GM21825 (cell line): ENCODE data around the gene MYO1H.

Source experiments
- ATAC-seq: cut with Tn5 transposase; IDR thresholded peaks from one replicate; pipeline ENCODE4 v1.9.1; 2021; ENCODE audit warnings: mild to moderate bottlenecking, moderate library complexity; ENCODE audit not compliant: unreplicated experiment

MYO1H gene

GRCh38 chr12:109447482-109447881, 99.8 kb downstream of the MYO1H start:
- no peak for ATAC-seq

GRCh38 chr12:109448272-109448671, 100.6 kb downstream of the MYO1H start:
- ATAC-seq: no peak

- ATAC-seq: no peak
Observed at GRCh38 chr12:109448707-109449390, 101.1 kb downstream of the MYO1H start.

- ATAC-seq: no peak
Observed at GRCh38 chr12:109449845-109450532, 102.3 kb downstream of the MYO1H start.

GRCh38 chr12:109450980-109451379, 103.3 kb downstream of the MYO1H start:
- ATAC-seq: no peak

GRCh38 chr12:109451400-109451799, 103.7 kb downstream of the MYO1H start:
- ATAC-seq: no peak

- no peak for ATAC-seq
Observed at GRCh38 chr12:109452489-109452888, 104.8 kb downstream of the MYO1H start.

GRCh38 chr12:109455706-109456105, 108.0 kb downstream of the MYO1H start:
- no peak for ATAC-seq

GRCh38 chr12:109458086-109458485, 110.4 kb downstream of the MYO1H start:
- no peak for ATAC-seq

- ATAC-seq: no peak
Observed at GRCh38 chr12:109458771-109459208, 111.1 kb downstream of the MYO1H start.

- ATAC-seq: no peak
Observed at GRCh38 chr12:109459247-109459646, 111.5 kb downstream of the MYO1H start.

- no peak for ATAC-seq
Observed at GRCh38 chr12:109460538-109460937, 112.8 kb downstream of the MYO1H start.

GRCh38 chr12:109461049-109461845, 113.5 kb downstream of the MYO1H start:
- ATAC-seq: no peak

GRCh38 chr12:109461846-109462756, 114.4 kb downstream of the MYO1H start:
- ATAC-seq: no peak

GRCh38 chr12:109462868-109463692, 115.4 kb downstream of the MYO1H start:
- no peak for ATAC-seq

GRCh38 chr12:109463756-109464155, 116.1 kb downstream of the MYO1H start:
- no peak for ATAC-seq

GRCh38 chr12:109464642-109465351, 117.1 kb downstream of the MYO1H start:
- ATAC-seq: no peak

- no peak for ATAC-seq
Observed at GRCh38 chr12:109466305-109466704, 118.6 kb downstream of the MYO1H start.

- no peak for ATAC-seq
Observed at GRCh38 chr12:109466821-109467220, 119.1 kb downstream of the MYO1H start.
